Fibroblast of villous mesenchyme (primary cell): ENCODE measurements around the gene SGSM1. TPM values are rescaled to one million over a fixed set of nuclear protein-coding genes. Genes with fewer than 3 reads are reported as not detected.

ENCODE experiments used
- DNase-seq: peaks from one replicate; pipeline ENCODE4 v3.0.0-alpha.2; 2010; ENCODE audit warnings: low read depth
- H3K4me3 ChIP-seq: 2 replicates; pipeline ENCODE4 v1.5.1; 2011; ENCODE audit warnings: low read depth, mild to moderate bottlenecking, low read length
- CTCF ChIP-seq: IDR thresholded peaks from 2 replicates; pipeline ENCODE4 v1.5.1; 2012; ENCODE audit warnings: low read depth, mild to moderate bottlenecking, low read length; ENCODE audit not compliant: insufficient read depth
- total RNA-seq: library from RNA; depleted of rRNA; stranded (reverse); fragments of >200 nt; gene quantifications from 2 replicates; pipeline ENCODE4 v1.2.3, GENCODE V29; 2012

SGSM1 gene
- total RNA-seq, 1 donor = not detected

- DNase-seq = no peak
- H3K4me3 ChIP-seq = no peak overlapping the region
- no peak for TF ChIP-seq CTCF
These were observed 40.8 kb upstream of the SGSM1 start for GRCh38 chr22:24765166-24765565.

- peak; percentile 75 for TF ChIP-seq CTCF
- H3K4me3 ChIP-seq = no peak overlapping the region
- peak; percentile 74 for DNase-seq
These were observed 37.3 kb upstream of the SGSM1 start for GRCh38 chr22:24768537-24769374.

GRCh38 chr22:24772493-24773220, 33.4 kb upstream of the SGSM1 start:
- DNase-seq = peak; percentile 58
- peak; percentile 70 for TF ChIP-seq CTCF
- no peak overlapping the region for H3K4me3 ChIP-seq

GRCh38 chr22:24775769-24776492, 30.1 kb upstream of the SGSM1 start:
- no peak overlapping the region for H3K4me3 ChIP-seq
- no peak for TF ChIP-seq CTCF
- DNase-seq = peak; percentile 48

- DNase-seq = no peak
- no peak for TF ChIP-seq CTCF
- H3K4me3 ChIP-seq = no peak overlapping the region
These were observed 29.5 kb upstream of the SGSM1 start for GRCh38 chr22:24776525-24776924.

- DNase-seq = no peak
- H3K4me3 ChIP-seq = no peak overlapping the region
- no peak for TF ChIP-seq CTCF
These were observed 16.5 kb upstream of the SGSM1 start for GRCh38 chr22:24789516-24789915.
